ENCODE results near the gene TAGLN. TPM values are rescaled to one million over a fixed set of nuclear protein-coding genes. Genes with fewer than 3 reads are reported as not detected.

The TAGLN gene
- total RNA-seq, 4 donors from 2014 or later = 1,588 to 9,854 (median 3,936) TPM

DNA sequence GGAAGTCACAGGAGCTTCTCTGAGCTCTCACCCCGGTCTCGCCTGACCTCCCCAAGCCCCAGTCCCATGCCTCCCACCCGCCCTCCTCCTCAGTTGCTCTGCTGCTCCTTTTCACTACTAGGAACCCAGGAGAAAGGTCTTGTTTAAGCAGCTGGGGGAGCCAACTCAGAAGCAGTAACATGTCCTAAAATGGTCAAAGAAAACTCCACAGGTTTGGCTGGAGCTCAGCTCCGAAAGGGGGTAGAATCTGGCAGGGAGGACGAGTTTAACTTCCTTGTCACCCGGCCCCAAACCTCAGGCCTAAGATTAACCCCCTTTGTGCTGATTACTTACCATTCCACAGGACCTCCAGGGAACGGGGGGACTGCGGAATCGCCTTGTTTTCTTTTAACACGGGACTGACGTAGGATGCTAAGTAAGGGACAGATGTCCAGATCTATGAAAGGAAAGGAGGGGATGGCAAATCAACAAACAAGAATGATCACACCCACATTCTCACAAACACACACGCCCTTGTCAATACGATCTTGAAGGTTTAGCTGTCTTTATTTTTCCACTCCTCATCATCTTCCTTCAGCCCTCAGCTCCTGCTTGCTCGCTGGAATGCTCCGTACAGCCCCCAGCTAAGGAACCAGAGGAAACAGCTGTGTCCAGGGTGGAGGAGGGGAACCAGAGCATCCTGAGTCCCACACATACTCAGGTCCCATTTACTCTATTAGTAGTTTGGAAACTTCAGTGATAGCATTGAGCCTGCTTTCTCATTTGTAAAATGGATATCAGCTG lies 19.2 kb downstream of the TAGLN start:
- Histone ChIP-seq H3K9me3 (no peaks in the 10 kb centered on the region), H3K4me3 (peak overlapping the region in 1 of 2 donors; percentile 6), H3K27ac (peak overlapping the region; percentile 93 to 94), H3K4me1 (peaks cover 35 to 40% of the 10 kb centered on the region in 2 donors), H3K27me3 (no peaks in the 10 kb centered on the region), H3K36me3 (no peaks in the 10 kb centered on the region)
- intact Hi-C loops (cut with DNase I; ENCODE audit: low total_unique reads) = no loop called here
- TF ChIP-seq POLR2A (IDR thresholded peaks at IDR 0.05) = peak in 1 of 2 donors; percentile 20
- TF ChIP-seq, protein P1, sequence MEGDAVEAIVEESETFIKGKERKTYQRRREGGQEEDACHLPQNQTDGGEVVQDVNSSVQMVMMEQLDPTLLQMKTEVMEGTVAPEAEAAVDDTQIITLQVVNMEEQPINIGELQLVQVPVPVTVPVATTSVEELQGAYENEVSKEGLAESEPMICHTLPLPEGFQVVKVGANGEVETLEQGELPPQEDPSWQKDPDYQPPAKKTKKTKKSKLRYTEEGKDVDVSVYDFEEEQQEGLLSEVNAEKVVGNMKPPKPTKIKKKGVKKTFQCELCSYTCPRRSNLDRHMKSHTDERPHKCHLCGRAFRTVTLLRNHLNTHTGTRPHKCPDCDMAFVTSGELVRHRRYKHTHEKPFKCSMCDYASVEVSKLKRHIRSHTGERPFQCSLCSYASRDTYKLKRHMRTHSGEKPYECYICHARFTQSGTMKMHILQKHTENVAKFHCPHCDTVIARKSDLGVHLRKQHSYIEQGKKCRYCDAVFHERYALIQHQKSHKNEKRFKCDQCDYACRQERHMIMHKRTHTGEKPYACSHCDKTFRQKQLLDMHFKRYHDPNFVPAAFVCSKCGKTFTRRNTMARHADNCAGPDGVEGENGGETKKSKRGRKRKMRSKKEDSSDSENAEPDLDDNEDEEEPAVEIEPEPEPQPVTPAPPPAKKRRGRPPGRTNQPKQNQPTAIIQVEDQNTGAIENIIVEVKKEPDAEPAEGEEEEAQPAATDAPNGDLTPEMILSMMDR (IDR thresholded peaks at IDR 0.05) = no peak
- peak; percentile 76 to 85 for DNase-seq

DNA sequence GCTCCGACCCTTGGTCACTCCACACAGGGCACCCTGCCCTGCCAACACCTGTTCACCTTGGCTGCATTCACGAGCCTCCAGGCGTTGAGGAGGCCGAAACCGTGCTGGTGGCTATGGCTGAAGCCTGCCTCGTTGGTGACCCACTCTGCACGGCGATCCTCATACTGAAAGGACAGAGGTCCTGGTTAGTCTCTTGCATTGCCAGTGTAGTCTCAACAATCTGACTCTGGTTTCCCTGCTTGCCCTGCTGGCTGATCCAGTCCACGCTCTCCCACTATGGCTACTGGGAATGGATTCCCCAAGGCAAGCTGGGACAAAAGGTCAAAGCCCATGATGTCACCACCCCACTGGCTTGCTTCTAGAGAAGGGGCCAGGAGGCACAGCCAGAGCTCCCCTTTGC lies 19.8 kb downstream of the TAGLN start:
- Histone ChIP-seq H3K36me3 (no peaks in the 10 kb centered on the region), H3K4me1 (peaks cover 35 to 40% of the 10 kb centered on the region in 2 donors), H3K27me3 (no peaks in the 10 kb centered on the region), H3K27ac (peak overlapping the region; percentile 93 to 94), H3K9me3 (no peaks in the 10 kb centered on the region), H3K4me3 (no peak overlapping the region)
- TF ChIP-seq, protein P1 (IDR thresholded peaks at IDR 0.05) = no peak
- no peak for TF ChIP-seq POLR2A (IDR thresholded peaks at IDR 0.05)
- intact Hi-C loops (cut with DNase I; ENCODE audit: low total_unique reads) = no loop called here
- peak in 1 of 2 donors; percentile 38 for DNase-seq

DNA sequence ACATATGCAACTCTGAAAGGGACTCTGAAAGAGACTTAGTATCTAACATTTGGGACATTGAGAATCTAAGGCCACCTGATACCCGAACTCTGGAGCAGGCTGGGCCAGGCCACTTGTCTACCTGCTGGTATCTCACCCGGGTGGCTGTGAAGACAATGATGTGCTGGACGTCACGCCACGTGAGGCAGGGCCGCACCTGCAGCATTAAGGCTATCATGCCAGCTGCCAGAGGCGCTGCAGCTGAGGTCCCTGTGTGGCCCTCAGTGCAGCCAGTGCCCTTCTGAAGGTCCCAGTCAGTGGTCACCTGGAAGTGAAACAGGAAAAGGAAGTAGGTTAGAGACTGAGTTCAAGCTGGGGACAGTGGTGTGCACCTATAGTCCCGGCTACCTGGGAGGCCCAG lies 20.3 kb downstream of the TAGLN start:
- Histone ChIP-seq H3K27me3 (no peaks in the 10 kb centered on the region), H3K36me3 (no peaks in the 10 kb centered on the region), H3K4me3 (no peak overlapping the region), H3K27ac (peak overlapping the region; percentile 93 to 94), H3K4me1 (peaks cover 35 to 40% of the 10 kb centered on the region in 2 donors), H3K9me3 (no peaks in the 10 kb centered on the region)
- no peak for TF ChIP-seq POLR2A (IDR thresholded peaks at IDR 0.05)
- TF ChIP-seq, protein P1 (IDR thresholded peaks at IDR 0.05) = no peak
- peak in 1 of 2 donors; percentile 25 for DNase-seq
- intact Hi-C loops (cut with DNase I; ENCODE audit: low total_unique reads) = no loop called here

DNA sequence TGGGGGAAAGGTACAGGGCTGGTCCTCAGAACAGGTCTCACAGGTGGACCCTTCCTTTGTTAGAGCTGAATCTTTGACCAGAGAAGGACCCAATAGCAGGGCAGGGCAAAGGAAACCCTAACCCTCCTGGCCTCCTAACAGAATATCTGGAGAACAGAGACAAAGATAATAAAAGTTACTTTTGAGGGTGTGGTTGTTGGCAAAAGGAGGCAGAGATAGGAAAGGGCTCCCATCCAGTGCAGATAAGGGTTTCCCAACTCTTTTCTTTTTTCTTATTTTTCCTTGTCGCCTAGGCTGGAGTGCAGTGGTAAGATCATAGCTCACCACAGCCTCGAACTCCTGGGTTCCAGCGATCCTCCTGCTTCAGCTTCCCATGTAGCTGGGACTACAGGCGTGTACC lies 20.8 kb downstream of the TAGLN start:
- DNase-seq = no peak
- peak overlapping the region; percentile 93 to 94 for H3K27ac ChIP-seq
- H3K4me1 ChIP-seq = peaks cover 35 to 40% of the 10 kb centered on the region in 2 donors
- H3K9me3 ChIP-seq = no peaks in the 10 kb centered on the region
- TF ChIP-seq, protein P1 (IDR thresholded peaks at IDR 0.05) = no peak
- TF ChIP-seq POLR2A (IDR thresholded peaks at IDR 0.05) = no peak
- H3K27me3 ChIP-seq = no peaks in the 10 kb centered on the region
- H3K36me3 ChIP-seq = no peaks in the 10 kb centered on the region
- no peak overlapping the region for H3K4me3 ChIP-seq
- intact Hi-C loops (cut with DNase I; ENCODE audit: low total_unique reads) = loop anchor here (10.0 kb wide), 1 partner anchor 425 kb away; the partner anchor contains the start of gene APOA5

DNA sequence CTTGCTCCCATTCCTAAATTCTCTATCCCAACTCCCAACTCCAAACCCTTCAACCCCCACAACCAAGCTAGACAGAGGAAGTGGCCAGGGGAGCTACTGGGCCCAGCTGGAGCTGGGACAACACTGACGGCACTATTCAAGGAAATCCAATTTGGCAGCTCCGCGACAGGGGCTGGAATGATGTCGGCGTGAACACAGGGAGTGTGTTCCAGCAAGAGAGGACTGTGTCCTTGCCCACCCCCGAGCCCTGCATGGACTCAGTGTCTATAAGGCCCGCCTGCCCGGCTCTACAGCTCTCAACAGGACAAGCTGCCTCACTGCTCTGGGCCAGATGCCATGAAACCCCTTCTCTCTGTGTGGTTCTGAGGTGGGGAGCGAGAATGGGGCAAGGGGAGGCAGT lies 21.4 kb downstream of the TAGLN start:
- peaks cover 35 to 40% of the 10 kb centered on the region in 2 donors for H3K4me1 ChIP-seq
- H3K27me3 ChIP-seq = no peaks in the 10 kb centered on the region
- H3K9me3 ChIP-seq = no peaks in the 10 kb centered on the region
- TF ChIP-seq, protein P1 (IDR thresholded peaks at IDR 0.05) = no peak
- no peak for TF ChIP-seq POLR2A (IDR thresholded peaks at IDR 0.05)
- no peak overlapping the region for H3K4me3 ChIP-seq
- intact Hi-C loops (cut with DNase I; ENCODE audit: low total_unique reads) = loop anchor here (10.0 kb wide), 1 partner anchor 426 kb away; the partner anchor contains the start of gene APOA5
- DNase-seq = peak; percentile 67 to 78
- H3K27ac ChIP-seq = peak overlapping the region; percentile 93 to 94
- no peaks in the 10 kb centered on the region for H3K36me3 ChIP-seq

Measured in uterus (tissue), 4 donors.